HepG2 (cell line): ENCODE data around the gene EFNA4.

ENCODE experiments used
- CBX1 ChIP-seq: IDR thresholded peaks from one replicate; pipeline ENCODE4 v1.6.1; 2016; ENCODE audit warnings: antibody characterized with exemption, low read depth
- CTCF ChIP-seq: sonication (generic); formaldehyde crosslinking; IDR thresholded peaks from 2 replicates; pipeline ENCODE4 v1.5.0; 2020; ENCODE audit warnings: mild to moderate bottlenecking, missing genetic modification reagents, moderate library complexity
- EP300 ChIP-seq, 3 experiments: sonication (generic) in 1 of 3; formaldehyde crosslinking in 1 of 3; IDR thresholded peaks; 2 replicates each; pipeline versions ENCODE4 v1.5.1 to v1.6.1; 2011 to 2020; ENCODE audit warnings: low read depth in 2 of 3, low read length in 2 of 3, borderline replicate concordance in 1 of 3, improper control_type of control experiment in 1 of 3, mild to moderate bottlenecking in 1 of 3, missing genetic modification reagents in 1 of 3, moderate library complexity in 1 of 3
- EZH2 ChIP-seq: conservative IDR thresholded peaks from 2 replicates; pipeline ENCODE4 v1.6.1; 2012; ENCODE audit warnings: mild to moderate bottlenecking, low read depth, low read length, moderate library complexity
- FOXM1 ChIP-seq: sonication (generic); formaldehyde crosslinking; IDR thresholded peaks from 2 replicates; pipeline ENCODE4 v1.5.0; 2020; ENCODE audit warnings: missing genetic modification reagents
- NPAS2 ChIP-seq: sonication (generic); formaldehyde crosslinking; IDR thresholded peaks from 2 replicates; pipeline ENCODE4 v1.8.0; 2022; ENCODE audit warnings: mild to moderate bottlenecking, missing genetic modification reagents, borderline replicate concordance
- PAWR ChIP-seq: sonication (generic); formaldehyde crosslinking; IDR thresholded peaks from 2 replicates; pipeline ENCODE4 v1.4.0; 2020; ENCODE audit warnings: missing genetic modification reagents, mild to moderate bottlenecking, borderline replicate concordance
- TBP ChIP-seq: sonication (generic); formaldehyde crosslinking; IDR thresholded peaks from 2 replicates; pipeline ENCODE4 v1.5.0; 2020; ENCODE audit warnings: missing genetic modification reagents
- ZBTB34 ChIP-seq: sonication (generic); formaldehyde crosslinking; IDR thresholded peaks from 2 replicates; pipeline ENCODE4 v1.8.0; 2022; ENCODE audit warnings: mild to moderate bottlenecking, missing genetic modification reagents
- ZFP36 ChIP-seq: fragments of 150-350 bp; IDR thresholded peaks from 2 replicates; pipeline ENCODE4 v1.6.1; 2018; ENCODE audit warnings: borderline replicate concordance, low read length, low read depth; ENCODE audit not compliant: partially characterized antibody
- ZNF232 ChIP-seq: sonication (generic); formaldehyde crosslinking; IDR thresholded peaks from 2 replicates; pipeline ENCODE4 v1.4.0; 2020; ENCODE audit warnings: missing genetic modification reagents, borderline replicate concordance
- ZSCAN25 ChIP-seq: sonication (generic); formaldehyde crosslinking; IDR thresholded peaks from 2 replicates; pipeline ENCODE4 v1.8.0; 2022; ENCODE audit warnings: mild to moderate bottlenecking, missing genetic modification reagents
- TF ChIP-seq, protein P1 (sequence below): sonication (generic); formaldehyde crosslinking; IDR thresholded peaks from 2 replicates; pipeline ENCODE4 v1.4.0; 2020; ENCODE audit warnings: missing genetic modification reagents
- TF ChIP-seq, protein P2 (sequence below): sonication (generic); formaldehyde crosslinking; IDR thresholded peaks from 2 replicates; pipeline ENCODE4 v1.8.0; 2022; ENCODE audit warnings: mild to moderate bottlenecking, missing genetic modification reagents, moderate library complexity

GRCh38 chr1:155085504-155086127 lies 22.1 kb downstream of the EFNA4 start:
- no peak for TF ChIP-seq CTCF (CRISPR knock-in tag)
- TF ChIP-seq TBP (CRISPR knock-in tag), result no peak
- TF ChIP-seq ZNF232 (CRISPR knock-in tag), result no peak
- no peak for TF ChIP-seq EZH2
- TF ChIP-seq ZBTB34 (CRISPR knock-in tag), result no peak
- TF ChIP-seq, protein P1, sequence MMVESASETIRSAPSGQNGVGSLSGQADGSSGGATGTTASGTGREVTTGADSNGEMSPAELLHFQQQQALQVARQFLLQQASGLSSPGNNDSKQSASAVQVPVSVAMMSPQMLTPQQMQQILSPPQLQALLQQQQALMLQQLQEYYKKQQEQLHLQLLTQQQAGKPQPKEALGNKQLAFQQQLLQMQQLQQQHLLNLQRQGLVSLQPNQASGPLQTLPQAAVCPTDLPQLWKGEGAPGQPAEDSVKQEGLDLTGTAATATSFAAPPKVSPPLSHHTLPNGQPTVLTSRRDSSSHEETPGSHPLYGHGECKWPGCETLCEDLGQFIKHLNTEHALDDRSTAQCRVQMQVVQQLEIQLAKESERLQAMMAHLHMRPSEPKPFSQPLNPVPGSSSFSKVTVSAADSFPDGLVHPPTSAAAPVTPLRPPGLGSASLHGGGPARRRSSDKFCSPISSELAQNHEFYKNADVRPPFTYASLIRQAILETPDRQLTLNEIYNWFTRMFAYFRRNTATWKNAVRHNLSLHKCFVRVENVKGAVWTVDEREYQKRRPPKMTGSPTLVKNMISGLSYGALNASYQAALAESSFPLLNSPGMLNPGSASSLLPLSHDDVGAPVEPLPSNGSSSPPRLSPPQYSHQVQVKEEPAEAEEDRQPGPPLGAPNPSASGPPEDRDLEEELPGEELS (CRISPR knock-in tag), result no peak
- no peak for TF ChIP-seq PAWR (CRISPR knock-in tag)
- TF ChIP-seq ZSCAN25 (CRISPR knock-in tag), result no peak
- no peak for TF ChIP-seq NPAS2
- TF ChIP-seq CBX1, result no peak
- no peak for TF ChIP-seq FOXM1
- TF ChIP-seq ZFP36, result no peak
- TF ChIP-seq EP300 (IDR thresholded peaks at IDR 0.05; ENCODE audit: low read depth in 2 of 2, low read length in 2 of 2), result no peak
- TF ChIP-seq EP300 (CRISPR knock-in tag; IDR thresholded peaks at IDR 0.05; ENCODE audit: borderline replicate concordance), result no peak
- TF ChIP-seq, protein P2, sequence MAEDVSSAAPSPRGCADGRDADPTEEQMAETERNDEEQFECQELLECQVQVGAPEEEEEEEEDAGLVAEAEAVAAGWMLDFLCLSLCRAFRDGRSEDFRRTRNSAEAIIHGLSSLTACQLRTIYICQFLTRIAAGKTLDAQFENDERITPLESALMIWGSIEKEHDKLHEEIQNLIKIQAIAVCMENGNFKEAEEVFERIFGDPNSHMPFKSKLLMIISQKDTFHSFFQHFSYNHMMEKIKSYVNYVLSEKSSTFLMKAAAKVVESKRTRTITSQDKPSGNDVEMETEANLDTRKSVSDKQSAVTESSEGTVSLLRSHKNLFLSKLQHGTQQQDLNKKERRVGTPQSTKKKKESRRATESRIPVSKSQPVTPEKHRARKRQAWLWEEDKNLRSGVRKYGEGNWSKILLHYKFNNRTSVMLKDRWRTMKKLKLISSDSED (CRISPR knock-in tag), result no peak
